ENCODE results near the gene FREM2. TPM values are rescaled to one million over a fixed set of nuclear protein-coding genes. Genes with fewer than 3 reads are reported as not detected.

The FREM2 gene
- total RNA-seq, 1 experiment from 2014 or later, result not detected

- intact Hi-C loops (cut with micrococcal nuclease), result loop anchor here (2.0 to 10.0 kb wide), 4 partner anchors 77 to 996 kb away; partner anchors contain the start of genes FREM2 and TRPC4
- Mint-ChIP-seq H3K4me3 (ENCODE audit: unreplicated experiment) (no peak overlapping the region), H3K27me3 (ENCODE audit: insufficient read depth, unreplicated experiment) (peaks cover 29% of the 10 kb centered on the region), H3K9me3 (ENCODE audit: unreplicated experiment) (no peaks in the 10 kb centered on the region), H3K4me1 (ENCODE audit: insufficient read depth, unreplicated experiment) (no peaks in the 10 kb centered on the region), H3K36me3 (ENCODE audit: insufficient read depth, unreplicated experiment) (no peaks in the 10 kb centered on the region), H3K27ac (ENCODE audit: low read depth, unreplicated experiment) (no peak overlapping the region)
- TF ChIP-seq CTCF (IDR thresholded peaks at IDR 0.05; ENCODE audit: unreplicated experiment), result peak; percentile 53
- peak; percentile 58 for DNase-seq (ENCODE audit: unreplicated experiment)
- CTCF ChIA-PET, result interaction anchor here (0.5 to 7.9 kb wide), 40 partner anchors 10 to 1892 kb away, joined by 3 to 119 read pairs (median 3); partner anchors contain the start of gene FREM2
- POLR2A ChIA-PET, result interaction anchor here (0.7 to 1.2 kb wide), 4 partner anchors 78 to 93 kb away, joined by 3 read pairs; no protein-coding TSS in a partner anchor
- BruUV-seq (replicated peaks), result no TSS peak
These were observed 76.8 kb downstream of the FREM2 start for GRCh38 chr13:38763446-38764381.

- H3K4me1 Mint-ChIP-seq (ENCODE audit: insufficient read depth, unreplicated experiment), result no peaks in the 10 kb centered on the region
- H3K27me3 Mint-ChIP-seq (ENCODE audit: insufficient read depth, unreplicated experiment), result peaks cover 7% of the 10 kb centered on the region
- no TSS peak for BruUV-seq (replicated peaks)
- no peak for DNase-seq (ENCODE audit: unreplicated experiment)
- intact Hi-C loops (cut with micrococcal nuclease), result loop anchor here (10.0 kb wide), 2 partner anchors 148 to 902 kb away; partner anchors contain the start of gene TRPC4
- no peaks in the 10 kb centered on the region for H3K9me3 Mint-ChIP-seq (ENCODE audit: unreplicated experiment)
- CTCF ChIA-PET, result interaction anchor here (1.0 to 2.3 kb wide), 3 partner anchors 23 to 95 kb away, joined by 3 to 11 read pairs (median 3); no protein-coding TSS in a partner anchor
- H3K36me3 Mint-ChIP-seq (ENCODE audit: insufficient read depth, unreplicated experiment), result no peaks in the 10 kb centered on the region
- H3K4me3 Mint-ChIP-seq (ENCODE audit: unreplicated experiment), result no peak overlapping the region
- POLR2A ChIA-PET, result interaction anchor here (0.5 to 1.0 kb wide), 3 partner anchors 15 to 81 kb away, joined by 3 read pairs; no protein-coding TSS in a partner anchor
- H3K27ac Mint-ChIP-seq (ENCODE audit: low read depth, unreplicated experiment), result no peak overlapping the region
- TF ChIP-seq CTCF (IDR thresholded peaks at IDR 0.05; ENCODE audit: unreplicated experiment), result no peak
These were observed 79.9 kb downstream of the FREM2 start for GRCh38 chr13:38766799-38767198.

GRCh38 chr13:38767506-38768265 lies 80.8 kb downstream of the FREM2 start:
- Mint-ChIP-seq H3K27ac (ENCODE audit: low read depth, unreplicated experiment) (no peak overlapping the region), H3K36me3 (ENCODE audit: insufficient read depth, unreplicated experiment) (no peaks in the 10 kb centered on the region), H3K4me3 (ENCODE audit: unreplicated experiment) (no peak overlapping the region), H3K9me3 (ENCODE audit: unreplicated experiment) (no peaks in the 10 kb centered on the region), H3K27me3 (ENCODE audit: insufficient read depth, unreplicated experiment) (no peaks in the 10 kb centered on the region), H3K4me1 (ENCODE audit: insufficient read depth, unreplicated experiment) (no peaks in the 10 kb centered on the region)
- TF ChIP-seq CTCF (IDR thresholded peaks at IDR 0.05; ENCODE audit: unreplicated experiment), result no peak
- ChIA-PET CTCF (interaction anchor here (0.6 to 2.3 kb wide), 2 partner anchors 96 to 104 kb away, joined by 3 to 11 read pairs; no protein-coding TSS in a partner anchor), POLR2A (interaction anchor here (0.5 to 1.0 kb wide), 5 partner anchors 16 to 113 kb away, joined by 3 read pairs; no protein-coding TSS in a partner anchor)
- no TSS peak for BruUV-seq (replicated peaks)
- DNase-seq (ENCODE audit: unreplicated experiment), result peak; percentile 16
- intact Hi-C loops (cut with micrococcal nuclease), result loop anchor here (10.0 kb wide), 2 partner anchors 147 to 903 kb away; partner anchors contain the start of gene TRPC4

Measured in MCF 10A (cell line).